Type B pancreatic cell (in vitro differentiated cells): Measurements from ENCODE around the gene RS1. TPM values are rescaled to one million over a fixed set of nuclear protein-coding genes. Genes with fewer than 3 reads are reported as not detected.

ENCODE experiments used
- DNase-seq: peaks from one replicate; pipeline ENCODE4 v3.0.0; 2021; ENCODE audit warnings: mixed read lengths; ENCODE audit not compliant: unreplicated experiment; ENCODE audit errors: extremely low spot score
- H3K27ac Mint-ChIP-seq: 2 replicates; pipeline ENCODE4 v1.8.0; 2021; ENCODE audit warnings: mild to moderate bottlenecking, mixed read lengths
- H3K27me3 Mint-ChIP-seq: 2 replicates; pipeline ENCODE4 v1.8.0; 2021; ENCODE audit warnings: mixed read lengths
- H3K36me3 Mint-ChIP-seq: 2 replicates; pipeline ENCODE4 v1.8.0; 2021; ENCODE audit warnings: mixed read lengths
- H3K4me1 Mint-ChIP-seq: one replicate; pipeline ENCODE4 v1.8.0; 2021; ENCODE audit warnings: mixed read lengths; ENCODE audit not compliant: unreplicated experiment
- H3K4me3 Mint-ChIP-seq: 2 replicates; pipeline ENCODE4 v1.8.0; 2021; ENCODE audit warnings: mild to moderate bottlenecking, mixed read lengths
- H3K9me3 Mint-ChIP-seq: 2 replicates; pipeline ENCODE4 v1.8.0; 2021; ENCODE audit warnings: mixed read lengths
- CTCF ChIP-seq: fragments of 200-600 bp; sonication (generic); conservative IDR thresholded peaks from 2 replicates; pipeline ENCODE4 v1.5.0; 2021; ENCODE audit warnings: antibody characterized with exemption, mild to moderate bottlenecking
- total RNA-seq: library from RNA; stranded (reverse); gene quantifications from 2 replicates; pipeline ENCODE4 v1.2.1, GENCODE V29; 2021; ENCODE audit warnings: low replicate concordance

The RS1 gene
- total RNA-seq, 1 donor from 2014 or later = 0.14 TPM

GRCh38 chrX:18617407-18617750 is 54.5 kb downstream of the RS1 start:
- no peak for TF ChIP-seq CTCF
- peaks cover 12% of the 10 kb centered on the region for H3K36me3 Mint-ChIP-seq
- peak overlapping the region; percentile 90 for H3K27ac Mint-ChIP-seq
- peaks cover 8% of the 10 kb centered on the region for H3K4me1 Mint-ChIP-seq
- H3K27me3 Mint-ChIP-seq = no peaks in the 10 kb centered on the region
- peak overlapping the region; percentile 54 for H3K4me3 Mint-ChIP-seq
- H3K9me3 Mint-ChIP-seq = no peaks in the 10 kb centered on the region
- no peak for DNase-seq

GRCh38 chrX:18616688-18617406 is 55.1 kb downstream of the RS1 start:
- peaks cover 12% of the 10 kb centered on the region for H3K36me3 Mint-ChIP-seq
- no peaks in the 10 kb centered on the region for H3K27me3 Mint-ChIP-seq
- no peaks in the 10 kb centered on the region for H3K9me3 Mint-ChIP-seq
- peaks cover 8% of the 10 kb centered on the region for H3K4me1 Mint-ChIP-seq
- no peak for TF ChIP-seq CTCF
- H3K27ac Mint-ChIP-seq = peak overlapping the region; percentile 90
- peak overlapping the region; percentile 54 for H3K4me3 Mint-ChIP-seq
- DNase-seq = no peak

- Mint-ChIP-seq H3K9me3 (peaks cover 4% of the 10 kb centered on the region), H3K4me1 (peaks cover 4% of the 10 kb centered on the region), H3K36me3 (peaks cover 16% of the 10 kb centered on the region), H3K27me3 (no peaks in the 10 kb centered on the region), H3K4me3 (no peak overlapping the region), H3K27ac (no peak overlapping the region)
- DNase-seq = no peak
- no peak for TF ChIP-seq CTCF
These were observed 57.8 kb downstream of the RS1 start for GRCh38 chrX:18613930-18614639.

GRCh38 chrX:18607966-18608365 is 63.9 kb downstream of the RS1 start:
- H3K27ac Mint-ChIP-seq = no peak overlapping the region
- DNase-seq = no peak
- peaks cover 4% of the 10 kb centered on the region for H3K36me3 Mint-ChIP-seq
- no peaks in the 10 kb centered on the region for H3K27me3 Mint-ChIP-seq
- H3K9me3 Mint-ChIP-seq = peaks cover 4% of the 10 kb centered on the region
- H3K4me3 Mint-ChIP-seq = no peak overlapping the region
- no peak for TF ChIP-seq CTCF
- H3K4me1 Mint-ChIP-seq = no peaks in the 10 kb centered on the region

GRCh38 chrX:18598413-18598812 is 73.5 kb downstream of the RS1 start:
- H3K27me3 Mint-ChIP-seq = no peaks in the 10 kb centered on the region
- H3K36me3 Mint-ChIP-seq = peaks cover 8% of the 10 kb centered on the region
- H3K9me3 Mint-ChIP-seq = no peaks in the 10 kb centered on the region
- no peaks in the 10 kb centered on the region for H3K4me1 Mint-ChIP-seq
- TF ChIP-seq CTCF = no peak
- H3K27ac Mint-ChIP-seq = no peak overlapping the region
- no peak overlapping the region for H3K4me3 Mint-ChIP-seq
- no peak for DNase-seq
